ENCODE measurements around the gene TMTC1.

TMTC1 gene

GRCh38 chr12:29769162-29769858 lies 14.4 kb downstream of the TMTC1 start:
- TF ChIP-seq CTCF (IDR thresholded peaks at IDR 0.05; ENCODE audit: low read depth, low read length), result no peak
- in situ Hi-C loops (cut with HindIII; ENCODE audit: low sequenced_read_pairs), result no loop called here
- DNase-seq (ENCODE audit: low read depth, low spot score), result peak; percentile 87
- H3K4me3 ChIP-seq (ENCODE audit: low read depth, low read length), result no peak overlapping the region

GRCh38 chr12:29768372-29768771 lies 15.4 kb downstream of the TMTC1 start:
- no peak for TF ChIP-seq CTCF (IDR thresholded peaks at IDR 0.05; ENCODE audit: low read depth, low read length)
- in situ Hi-C loops (cut with HindIII; ENCODE audit: low sequenced_read_pairs), result no loop called here
- no peak overlapping the region for H3K4me3 ChIP-seq (ENCODE audit: low read depth, low read length)
- no peak for DNase-seq (ENCODE audit: low read depth, low spot score)

- in situ Hi-C loops (cut with HindIII; ENCODE audit: low sequenced_read_pairs), result no loop called here
- TF ChIP-seq CTCF (IDR thresholded peaks at IDR 0.05; ENCODE audit: low read depth, low read length), result no peak
- no peak overlapping the region for H3K4me3 ChIP-seq (ENCODE audit: low read depth, low read length)
- DNase-seq (ENCODE audit: low read depth, low spot score), result no peak
Measured at GRCh38 chr12:29763301-29763683, 20.4 kb downstream of the TMTC1 start.

GRCh38 chr12:29762637-29763300 lies 21.0 kb downstream of the TMTC1 start:
- no peak for DNase-seq (ENCODE audit: low read depth, low spot score)
- no peak for TF ChIP-seq CTCF (IDR thresholded peaks at IDR 0.05; ENCODE audit: low read depth, low read length)
- in situ Hi-C loops (cut with HindIII; ENCODE audit: low sequenced_read_pairs), result no loop called here
- H3K4me3 ChIP-seq (ENCODE audit: low read depth, low read length), result no peak overlapping the region

- TF ChIP-seq CTCF (IDR thresholded peaks at IDR 0.05; ENCODE audit: low read depth, low read length), result no peak
- no peak overlapping the region for H3K4me3 ChIP-seq (ENCODE audit: low read depth, low read length)
- in situ Hi-C loops (cut with HindIII; ENCODE audit: low sequenced_read_pairs), result no loop called here
- DNase-seq (ENCODE audit: low read depth, low spot score), result no peak
Measured at GRCh38 chr12:29759950-29760349, 23.8 kb downstream of the TMTC1 start.

GRCh38 chr12:29756741-29757390 lies 26.9 kb downstream of the TMTC1 start:
- no peak for TF ChIP-seq CTCF (IDR thresholded peaks at IDR 0.05; ENCODE audit: low read depth, low read length)
- no peak overlapping the region for H3K4me3 ChIP-seq (ENCODE audit: low read depth, low read length)
- no peak for DNase-seq (ENCODE audit: low read depth, low spot score)
- in situ Hi-C loops (cut with HindIII; ENCODE audit: low sequenced_read_pairs), result no loop called here
